Astrocyte (in vitro differentiated cells and primary cell): ENCODE measurements around the gene SLC45A3.

Experiments used
- CTCF ChIP-seq: IDR thresholded peaks from 2 replicates; pipeline ENCODE4 v1.5.1; 2011; ENCODE audit warnings: low read depth, mild to moderate bottlenecking, inconsistent platforms, low read length, moderate library complexity; ENCODE audit not compliant: insufficient read depth
- EZH2 ChIP-seq: IDR thresholded peaks from 2 replicates; pipeline ENCODE4 v1.6.1; 2012; ENCODE audit warnings: mild to moderate bottlenecking, low read length, inconsistent platforms; ENCODE audit not compliant: insufficient read depth

DNA sequence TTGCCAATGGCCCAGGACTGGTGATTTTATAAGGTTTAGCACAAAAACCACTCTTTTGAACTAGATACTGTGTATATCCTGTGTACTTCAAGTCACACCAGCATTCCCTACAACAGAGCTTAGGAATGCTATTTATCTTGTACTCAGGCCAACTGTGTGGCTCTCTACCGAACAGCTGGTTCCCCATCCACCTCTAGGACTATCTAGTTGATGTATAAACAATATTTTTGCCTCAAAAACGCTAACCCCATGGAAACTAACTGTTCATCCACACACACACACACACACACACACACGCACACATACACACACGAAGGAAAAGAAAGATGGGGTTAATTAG lies 28.7 kb upstream of the SLC45A3 start:
- TF ChIP-seq CTCF (no peak), EZH2 (no peak)
